Nucleus accumbens (tissue), 56 donors: ENCODE data around the gene CYP2W1.

ENCODE experiments used
- DNase-seq, 56 donors: peaks; one replicate each; lab custom pipeline; 2025; lab: John Stamatoyannopoulos, UW

Gene CYP2W1

GRCh38 chr7:1011297-1012003, 28.5 kb downstream of the CYP2W1 start:
- no peak for DNase-seq

- no peak for DNase-seq
These were observed 29.2 kb downstream of the CYP2W1 start for GRCh38 chr7:1012004-1012715.

DNA sequence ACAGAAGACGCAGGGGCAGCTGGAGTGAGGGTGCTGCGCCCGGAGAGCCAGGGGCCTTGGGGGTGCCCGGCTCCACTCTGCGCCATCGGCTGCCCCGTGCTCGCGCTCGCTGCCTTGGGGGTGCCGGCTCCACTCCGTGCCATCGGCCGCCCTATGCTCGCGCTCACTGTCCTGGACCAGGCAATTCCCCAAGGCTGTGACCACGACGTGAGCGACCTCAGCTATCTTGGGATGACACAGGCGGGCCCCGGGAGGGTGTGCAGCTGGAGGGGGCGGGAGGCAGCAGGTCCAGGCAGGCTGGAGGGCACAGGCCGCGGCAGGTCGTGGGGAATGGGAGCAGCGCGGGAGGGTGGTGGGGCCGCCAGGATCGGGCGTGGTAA, 29.7 kb downstream of the CYP2W1 start:
- no peak for DNase-seq

DNA sequence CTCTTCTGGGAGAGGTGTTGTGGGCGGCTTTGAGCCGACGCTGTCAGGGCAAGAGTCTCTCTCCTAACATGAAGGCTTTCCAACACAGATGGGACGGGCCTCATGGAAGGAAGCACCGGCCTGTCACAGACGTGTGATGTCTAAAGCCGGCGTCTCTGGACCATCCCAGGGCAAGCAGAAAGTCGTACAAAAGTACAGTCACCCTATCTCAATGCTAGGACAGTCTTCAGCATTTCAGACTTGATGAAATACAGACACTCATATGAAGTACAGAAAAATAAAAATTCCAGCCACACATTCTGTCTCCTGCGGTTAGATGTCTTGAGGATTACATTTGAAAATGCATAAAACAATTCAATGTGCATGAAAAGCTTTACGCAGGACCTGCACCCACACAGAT, 30.6 kb downstream of the CYP2W1 start:
- no peak for DNase-seq

- no peak for DNase-seq
These were observed 31.7 kb downstream of the CYP2W1 start for GRCh38 chr7:1014681-1015080.

- DNase-seq = no peak
These were observed 32.5 kb downstream of the CYP2W1 start for GRCh38 chr7:1015196-1016121.

- no peak for DNase-seq
These were observed 33.9 kb downstream of the CYP2W1 start for GRCh38 chr7:1016577-1017531.

- DNase-seq = no peak
These were observed 34.8 kb downstream of the CYP2W1 start for GRCh38 chr7:1017586-1018333.

DNA sequence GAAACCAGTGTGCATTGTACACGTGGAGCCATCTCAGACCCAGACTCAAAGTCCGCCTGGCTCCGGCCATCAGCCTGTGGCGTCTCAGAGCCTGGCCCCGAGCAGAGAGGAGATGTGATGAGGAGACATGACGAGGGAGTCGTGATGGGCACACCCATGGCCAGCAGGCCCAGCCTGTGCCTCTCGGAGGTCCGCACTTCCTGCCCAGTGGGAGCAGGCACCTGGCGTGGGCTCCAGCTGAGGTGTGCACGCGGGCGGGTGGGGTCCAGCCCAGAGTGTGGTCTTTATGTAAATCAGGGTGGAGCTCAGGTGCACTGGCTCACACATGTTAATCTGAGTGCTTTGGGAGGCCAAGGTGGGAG, 35.3 kb downstream of the CYP2W1 start:
- DNase-seq = no peak

GRCh38 chr7:1019255-1019785, 36.3 kb downstream of the CYP2W1 start:
- DNase-seq = no peak

GRCh38 chr7:1019789-1020610, 37.0 kb downstream of the CYP2W1 start:
- no peak for DNase-seq

- no peak for DNase-seq
These were observed 37.9 kb downstream of the CYP2W1 start for GRCh38 chr7:1020849-1021251.

DNA sequence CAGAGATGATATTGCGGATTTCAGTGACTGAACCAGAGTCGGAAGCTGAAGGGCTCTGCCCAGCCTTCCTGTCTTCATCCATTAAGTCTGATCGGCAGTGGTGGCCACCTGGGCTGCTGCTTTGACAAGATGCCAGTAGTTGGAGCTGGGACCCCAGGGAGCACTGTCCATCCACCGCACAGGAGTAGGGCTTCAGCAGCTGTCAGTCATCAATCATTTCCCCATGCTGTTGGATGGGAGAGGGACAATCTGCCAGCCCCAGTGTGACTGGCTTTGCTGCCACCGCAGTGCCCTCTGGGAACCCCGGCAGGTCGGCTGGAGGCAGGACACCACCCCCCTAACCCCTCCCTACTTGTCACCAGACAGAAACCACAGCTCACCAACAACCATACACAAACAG, 38.4 kb downstream of the CYP2W1 start:
- DNase-seq = no peak

- no peak for DNase-seq
These were observed 39.0 kb downstream of the CYP2W1 start for GRCh38 chr7:1021931-1022330.

DNA sequence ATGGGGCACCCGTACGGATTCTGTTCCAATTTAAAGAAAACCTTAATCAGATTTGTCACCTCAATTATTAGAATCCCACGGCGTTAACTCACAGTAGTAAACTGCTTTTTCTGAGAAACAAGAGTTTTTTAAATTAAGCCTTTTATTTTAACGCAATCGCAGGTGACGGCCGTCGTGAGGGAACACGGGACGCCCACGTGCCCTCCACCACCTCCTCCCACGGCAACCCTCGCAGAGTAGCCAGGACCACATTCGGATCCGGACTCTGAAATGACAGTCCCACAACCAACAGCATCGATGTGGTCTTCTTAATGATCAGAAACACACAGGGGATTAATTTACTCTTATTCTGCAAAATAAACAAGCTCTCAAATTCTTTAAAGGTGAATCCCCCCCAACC, 39.4 kb downstream of the CYP2W1 start:
- no peak for DNase-seq

DNA sequence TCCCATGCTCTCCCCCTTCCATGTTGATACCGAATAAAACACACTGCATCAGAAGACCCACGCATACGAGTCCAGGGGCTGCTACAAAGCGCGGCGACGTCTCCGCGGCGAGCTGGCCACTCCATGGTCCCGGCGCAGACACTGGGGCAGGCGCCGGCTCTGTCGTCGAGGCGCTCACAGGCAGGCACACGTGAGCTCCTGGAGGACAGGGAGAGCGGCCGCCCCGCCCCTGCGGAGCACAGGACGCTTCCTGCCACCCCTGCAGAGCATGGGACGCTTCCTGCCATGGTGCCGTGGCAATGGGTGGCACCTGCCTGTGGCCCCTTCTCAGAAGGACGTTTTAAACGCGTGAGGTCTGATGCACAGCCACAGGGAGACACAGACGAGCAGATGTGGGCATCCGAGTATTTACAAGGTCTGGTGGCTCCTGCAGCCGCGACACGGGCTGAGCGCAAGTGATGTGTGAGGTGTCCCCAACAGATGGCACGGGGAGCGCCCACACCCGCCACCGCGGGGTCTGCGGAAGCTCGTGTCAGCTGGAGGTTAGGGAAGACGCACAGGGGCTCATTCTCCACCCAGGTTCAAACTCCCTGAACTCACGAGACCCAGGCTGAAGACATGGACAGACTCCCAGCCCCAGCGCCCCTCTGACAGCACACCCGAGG, 40.0 kb downstream of the CYP2W1 start:
- DNase-seq = no peak

- no peak for DNase-seq
These were observed 41.4 kb downstream of the CYP2W1 start for GRCh38 chr7:1024331-1024841.
